HS-27A (cell line): ENCODE results near the gene ACYP1.

Experiments
- DNase-seq: peaks from one replicate; pipeline ENCODE4 v3.0.0-alpha.2; 2012; ENCODE audit warnings: low read depth, missing footprints

Gene ACYP1

GRCh38 chr14:75040507-75040906 lies 23.3 kb downstream of the ACYP1 start:
- no peak for DNase-seq

- no peak for DNase-seq
Observed at GRCh38 chr14:75032939-75033338, 30.9 kb downstream of the ACYP1 start.

GRCh38 chr14:75030147-75030546 lies 33.7 kb downstream of the ACYP1 start:
- no peak for DNase-seq

- DNase-seq = no peak
Observed at GRCh38 chr14:75025876-75026275, 37.9 kb downstream of the ACYP1 start.

- DNase-seq = no peak
Observed at GRCh38 chr14:75025082-75025481, 38.7 kb downstream of the ACYP1 start.

- DNase-seq = no peak
Observed at GRCh38 chr14:75023108-75023507, 40.7 kb downstream of the ACYP1 start.

- no peak for DNase-seq
Observed at GRCh38 chr14:75022655-75023054, 41.2 kb downstream of the ACYP1 start.

- no peak for DNase-seq
Observed at GRCh38 chr14:75018694-75019093, 45.1 kb downstream of the ACYP1 start.

- DNase-seq = no peak
Observed at GRCh38 chr14:75016815-75017214, 47.0 kb downstream of the ACYP1 start.

- no peak for DNase-seq
Observed at GRCh38 chr14:75015496-75015895, 48.3 kb downstream of the ACYP1 start.

- DNase-seq = no peak
Observed at GRCh38 chr14:75013290-75013689, 50.5 kb downstream of the ACYP1 start.

GRCh38 chr14:75011356-75011994 lies 52.3 kb downstream of the ACYP1 start:
- no peak for DNase-seq

- no peak for DNase-seq
Observed at GRCh38 chr14:75010472-75011093, 53.2 kb downstream of the ACYP1 start.

- no peak for DNase-seq
Observed at GRCh38 chr14:75009176-75009575, 54.6 kb downstream of the ACYP1 start.

GRCh38 chr14:75005357-75005756 lies 58.5 kb downstream of the ACYP1 start:
- DNase-seq = no peak

GRCh38 chr14:75003250-75004027 lies 60.4 kb downstream of the ACYP1 start:
- DNase-seq = no peak
